Stimulated activated CD4-positive, alpha-beta T cell treated with anti-CD3 and anti-CD28 coated beads, Interleukin-12 subunit alpha, Interleukin-12 subunit beta, amount 100 ng/mL, for 24 hours (primary cell): ENCODE data around the gene CTNND2.

Experiments
- DNase-seq, 2 experiments: peaks; one replicate each; pipeline ENCODE4 v3.0.0-alpha.2; 2020; ENCODE audit warnings: low read depth in 2 of 2

The CTNND2 gene

DNA sequence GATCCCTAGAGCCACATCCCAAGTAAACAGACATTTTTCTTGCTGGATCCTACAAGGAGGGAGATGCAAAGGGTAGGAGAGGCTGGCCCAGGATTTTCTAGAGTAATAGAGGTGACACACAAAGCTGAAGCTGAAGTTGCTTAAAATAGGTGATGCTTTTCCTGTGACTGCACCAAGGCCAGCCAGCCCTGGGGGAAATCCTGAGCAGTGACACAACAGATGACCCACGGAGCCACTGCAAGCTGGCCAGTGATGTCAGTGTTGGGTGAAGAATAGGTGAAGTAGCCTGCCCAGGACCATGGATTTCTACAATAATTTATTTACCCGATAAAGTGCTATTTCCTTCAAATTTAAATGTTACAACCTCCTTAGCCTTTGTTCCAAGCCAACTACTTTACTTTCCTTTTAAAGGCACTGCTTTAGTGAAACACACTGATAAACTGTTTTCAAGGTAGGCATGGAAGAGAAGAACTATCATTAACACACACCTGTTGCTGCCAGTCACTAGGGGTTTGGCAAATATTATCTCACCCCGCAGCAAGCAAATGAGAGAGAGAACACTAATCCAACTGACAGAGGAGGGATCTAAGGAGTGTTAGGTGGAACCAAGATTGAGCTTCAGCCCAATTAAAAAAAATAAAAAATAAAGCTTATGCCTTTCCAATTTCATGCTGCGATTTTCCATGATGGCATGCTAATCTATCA is 123.5 kb downstream of the CTNND2 start:
- no peak for DNase-seq

DNA sequence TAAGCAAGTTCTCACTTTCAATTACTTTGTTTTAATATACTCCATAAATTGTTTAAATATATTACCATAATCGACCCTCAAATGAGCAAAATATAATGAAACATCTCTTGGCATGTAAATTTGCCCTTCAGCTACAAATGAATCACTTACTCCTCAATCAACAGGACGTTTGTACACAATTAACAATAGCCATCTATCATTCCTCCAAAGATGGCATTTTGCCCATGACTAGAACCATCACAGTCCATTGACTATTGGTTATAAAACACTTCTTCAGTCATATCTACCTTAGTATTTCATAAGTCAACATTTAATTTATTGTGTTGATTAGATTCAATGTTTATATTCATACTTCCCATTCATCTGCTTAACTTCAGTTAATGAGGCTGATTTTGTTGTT is 127.2 kb downstream of the CTNND2 start:
- DNase-seq, result no peak

DNA sequence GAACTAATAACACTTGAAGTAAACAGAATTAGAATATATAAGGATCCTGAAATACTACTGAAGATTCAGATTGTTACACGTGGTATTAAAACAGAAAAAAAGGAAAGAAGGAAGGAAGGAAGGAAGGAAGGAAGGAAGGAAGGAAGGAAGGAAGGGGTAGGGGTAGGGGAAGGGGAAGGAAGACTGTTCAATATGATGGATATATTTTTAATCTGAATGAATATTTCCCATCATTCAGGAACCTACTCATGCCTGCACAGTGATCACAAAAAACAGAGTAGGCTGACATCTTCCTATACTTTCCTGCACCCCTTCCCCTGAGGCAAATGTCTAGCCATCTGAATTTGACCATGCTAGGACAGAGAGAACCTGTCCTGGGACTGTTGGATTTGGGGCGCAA is 133.9 kb downstream of the CTNND2 start:
- DNase-seq, result no peak

DNA sequence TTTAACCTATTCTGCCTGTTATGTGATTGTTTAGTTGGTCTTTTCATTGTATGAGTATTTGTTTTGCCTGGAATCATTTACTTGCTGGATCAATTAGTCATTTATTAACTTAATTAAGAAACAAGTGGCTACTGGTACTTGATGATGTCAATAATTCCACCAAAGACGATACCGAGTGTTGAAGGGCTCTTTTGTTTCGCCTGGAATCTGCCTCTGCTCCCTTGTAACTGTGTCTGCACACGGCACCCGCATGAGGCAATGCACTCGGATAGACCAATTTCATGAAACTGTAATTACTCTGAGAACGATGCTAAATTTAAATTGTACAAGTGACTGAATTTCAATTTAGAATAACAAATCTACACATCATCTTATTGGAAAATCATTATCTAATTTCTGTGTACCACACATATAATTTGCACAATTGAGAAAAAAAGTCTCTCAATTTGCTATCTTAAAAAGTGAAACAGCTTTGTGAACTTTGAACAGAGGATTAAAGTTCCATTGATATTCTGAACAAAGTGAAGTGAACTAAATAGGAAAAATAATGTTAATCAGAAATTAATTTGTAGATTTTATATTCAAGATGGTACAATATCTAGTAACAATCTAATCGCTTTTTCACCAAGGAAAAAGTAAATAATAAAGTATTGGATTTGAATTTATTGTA is 143.2 kb downstream of the CTNND2 start:
- no peak for DNase-seq

DNA sequence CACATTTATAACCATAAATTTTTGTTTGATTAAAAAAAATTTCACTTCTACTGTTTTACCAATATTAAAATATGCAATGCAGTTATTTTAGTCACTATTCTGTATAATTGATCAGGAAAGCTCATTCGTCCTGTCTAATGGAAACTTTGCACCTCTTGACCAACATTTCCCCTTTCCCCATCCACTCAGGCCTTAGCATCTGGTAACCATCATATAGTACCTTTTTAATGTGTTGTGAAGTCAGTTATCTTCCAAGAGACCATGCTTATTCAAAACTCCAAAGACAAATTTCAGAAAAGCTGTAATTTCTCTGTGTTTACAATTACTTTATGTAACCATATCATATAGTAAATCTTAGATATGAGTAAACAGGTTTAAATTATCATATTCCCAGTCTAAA is 145.9 kb downstream of the CTNND2 start:
- no peak for DNase-seq

DNA sequence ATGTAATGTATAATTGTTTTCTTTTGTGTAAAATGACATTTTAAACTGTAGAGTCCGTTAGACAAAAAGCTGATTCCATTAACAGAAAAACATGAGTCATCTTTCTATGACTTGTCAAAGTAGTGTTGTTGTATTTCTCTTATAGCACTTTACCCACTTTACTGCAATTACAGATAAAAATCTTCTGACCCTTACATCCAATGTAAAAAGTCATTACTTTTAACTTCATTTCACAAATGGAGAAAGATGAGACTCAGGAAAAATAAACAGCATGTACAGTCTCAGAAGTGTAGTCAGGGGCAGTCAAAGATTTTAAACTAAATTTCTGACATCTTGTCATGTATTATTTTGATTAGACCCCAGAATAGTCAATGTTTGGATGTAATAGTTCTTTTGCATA is 146.6 kb downstream of the CTNND2 start:
- DNase-seq, result no peak

DNA sequence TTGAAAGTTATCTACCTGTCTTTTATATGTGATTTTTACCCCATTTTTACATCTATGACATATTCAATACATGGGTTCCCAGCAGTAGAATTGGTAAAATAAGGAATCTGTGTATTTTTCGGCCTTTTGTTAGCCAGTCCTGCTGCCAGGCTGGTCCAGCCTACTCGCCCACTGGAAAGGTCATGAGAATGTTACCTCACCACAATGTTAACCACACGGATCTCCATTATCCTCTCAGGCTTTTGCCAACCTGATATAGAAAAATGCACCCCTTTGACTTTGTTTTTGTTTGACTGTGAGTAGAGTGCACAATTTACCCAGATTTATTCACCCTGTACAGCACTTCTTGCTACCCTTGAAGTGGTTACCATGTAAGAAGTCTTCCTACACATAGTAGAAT is 167.2 kb downstream of the CTNND2 start:
- DNase-seq, result no peak

DNA sequence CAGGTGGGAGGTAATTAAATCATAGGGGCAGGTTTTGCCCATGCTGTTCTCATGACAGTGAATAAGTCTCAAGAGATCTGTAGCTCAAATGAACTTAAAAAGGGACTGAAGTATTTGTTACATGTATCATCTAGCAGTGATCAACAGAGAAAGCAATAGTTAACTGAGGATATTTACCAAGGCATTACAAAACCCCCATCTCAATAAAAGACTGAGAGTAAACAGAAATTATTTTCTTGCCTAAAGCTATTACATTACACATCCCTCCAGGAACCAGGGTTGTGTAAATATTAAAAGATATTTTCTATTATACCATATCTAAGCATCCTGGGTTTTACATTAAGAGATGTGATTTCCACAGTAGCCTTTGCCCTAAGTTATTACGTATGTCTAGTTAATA is 169.9 kb downstream of the CTNND2 start:
- DNase-seq, result no peak

DNA sequence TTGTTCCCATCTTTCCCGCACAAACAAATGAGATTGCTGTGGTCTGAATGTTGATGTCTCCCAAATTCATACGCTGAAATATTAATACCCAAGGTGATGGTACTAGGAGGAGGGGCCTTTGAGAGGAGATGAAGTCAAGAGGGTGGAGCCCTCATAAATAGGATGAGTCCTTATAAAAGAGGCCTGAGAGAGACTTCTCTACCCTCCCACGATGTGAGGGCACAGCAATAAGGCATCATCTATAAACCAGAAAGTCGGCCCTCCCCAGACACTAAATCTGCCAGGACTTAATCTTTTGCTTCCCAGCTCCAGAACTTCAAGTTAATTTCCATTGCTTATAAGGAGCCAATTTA is 170.4 kb downstream of the CTNND2 start:
- DNase-seq, result no peak

DNA sequence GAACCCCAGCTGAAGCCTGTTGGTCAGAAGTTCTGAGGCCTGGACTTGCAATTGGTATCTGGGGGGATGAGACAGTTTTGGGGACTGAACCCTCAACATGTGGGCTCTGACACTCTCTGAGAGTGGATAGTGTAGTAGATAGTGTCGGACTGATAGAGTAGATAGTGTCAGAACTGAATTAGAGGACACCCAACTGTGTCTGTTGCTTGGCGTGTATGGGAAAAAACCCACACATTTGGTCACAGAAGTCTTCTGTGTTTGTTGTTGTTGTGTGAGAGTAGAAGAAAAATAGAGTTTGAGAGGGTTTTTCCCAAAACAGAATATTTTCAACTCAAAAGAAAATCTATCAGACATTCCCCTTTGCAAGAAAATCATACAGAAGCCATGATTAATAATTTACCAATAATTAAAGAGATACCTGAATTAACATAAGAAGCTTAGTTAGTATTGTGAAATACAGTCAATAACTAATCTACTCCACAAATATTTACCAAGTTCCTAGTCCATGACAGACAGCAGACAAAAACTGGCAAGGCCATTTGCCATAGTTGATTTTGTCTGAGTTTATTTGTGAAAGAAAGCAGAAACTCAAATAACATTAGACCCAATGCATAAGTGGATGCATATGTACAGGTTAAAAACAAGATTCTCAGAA is 170.9 kb downstream of the CTNND2 start:
- DNase-seq, result no peak

DNA sequence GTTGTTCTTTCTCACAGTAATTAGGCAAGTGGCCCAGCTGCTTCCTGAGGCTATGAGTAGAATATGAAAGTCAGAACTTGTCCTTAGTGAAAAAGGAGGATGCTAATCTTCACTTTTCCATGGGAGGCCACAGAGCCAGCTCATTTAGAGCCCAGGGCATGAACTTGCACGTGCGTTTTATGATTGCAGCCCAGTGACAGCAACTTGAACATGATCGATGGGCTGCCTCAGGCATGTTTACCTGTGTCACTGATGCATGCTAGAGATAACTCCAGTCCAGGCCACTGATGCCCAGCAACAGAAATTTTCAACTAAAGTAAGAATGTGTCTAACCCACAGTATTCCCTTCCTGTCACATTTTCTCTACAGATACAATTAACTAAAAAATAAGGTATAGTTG is 179.3 kb downstream of the CTNND2 start:
- no peak for DNase-seq

DNA sequence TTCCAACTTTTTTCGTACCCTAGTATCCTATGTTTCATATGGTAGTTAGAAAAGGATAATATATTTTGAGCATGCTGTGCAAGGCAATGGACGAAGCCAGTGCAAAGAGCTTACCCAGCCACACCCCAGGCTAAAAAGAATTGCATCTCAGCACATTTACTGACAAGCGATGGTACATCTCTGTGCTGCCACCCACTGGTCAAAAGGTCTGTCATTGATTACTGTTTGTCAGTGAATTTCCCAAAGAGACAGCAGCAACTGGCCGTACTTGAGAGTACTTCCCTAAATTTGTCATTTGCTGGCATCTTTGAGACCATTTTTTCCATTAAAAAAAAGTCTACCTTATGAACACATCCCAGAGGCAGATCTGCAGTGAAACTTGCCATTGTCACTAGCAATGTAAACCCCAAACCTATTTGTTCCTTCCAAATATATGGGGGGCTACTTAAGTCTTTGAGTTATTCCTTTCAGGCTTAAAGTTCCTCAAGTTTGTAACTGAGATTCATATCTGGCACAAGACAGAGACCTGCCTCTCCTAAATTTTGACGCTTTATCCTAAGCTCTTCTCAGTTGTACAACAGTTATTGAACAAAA is 184.3 kb downstream of the CTNND2 start:
- peak in 1 of 2 experiments; percentile 8 for DNase-seq

DNA sequence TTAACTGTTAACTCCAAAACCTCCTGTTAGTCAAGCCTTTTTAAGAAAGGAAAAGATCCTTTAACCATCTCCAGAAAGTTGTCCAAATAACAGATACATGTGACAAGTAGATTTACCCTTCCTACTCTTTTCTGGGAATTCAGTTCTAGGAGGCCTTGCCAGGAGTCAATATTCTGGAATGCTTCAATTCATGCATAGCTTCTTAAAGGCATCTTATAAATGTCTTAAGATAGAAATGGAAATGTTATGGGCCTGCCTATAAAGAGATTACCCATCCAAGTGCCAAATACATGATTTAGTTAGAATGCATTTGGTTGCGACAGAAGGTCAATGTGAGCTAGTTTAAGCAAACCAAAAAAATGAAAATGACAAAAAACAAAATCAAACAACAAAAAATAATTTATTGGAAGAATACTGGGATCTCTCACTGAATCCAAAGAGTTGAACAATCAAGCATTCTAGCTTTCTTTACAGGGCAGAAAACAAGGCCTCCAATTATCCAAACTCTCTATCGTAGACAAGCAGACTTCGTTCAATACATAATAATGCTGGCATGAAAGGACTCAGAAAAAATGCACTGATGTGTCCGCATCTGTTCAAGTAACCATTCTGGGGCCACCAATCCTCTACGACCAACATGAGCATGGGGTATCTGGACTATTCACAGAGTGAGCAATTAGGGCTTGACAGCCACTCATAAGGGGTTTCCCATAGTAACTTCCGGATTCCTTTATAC is 188.6 kb downstream of the CTNND2 start:
- no peak for DNase-seq

DNA sequence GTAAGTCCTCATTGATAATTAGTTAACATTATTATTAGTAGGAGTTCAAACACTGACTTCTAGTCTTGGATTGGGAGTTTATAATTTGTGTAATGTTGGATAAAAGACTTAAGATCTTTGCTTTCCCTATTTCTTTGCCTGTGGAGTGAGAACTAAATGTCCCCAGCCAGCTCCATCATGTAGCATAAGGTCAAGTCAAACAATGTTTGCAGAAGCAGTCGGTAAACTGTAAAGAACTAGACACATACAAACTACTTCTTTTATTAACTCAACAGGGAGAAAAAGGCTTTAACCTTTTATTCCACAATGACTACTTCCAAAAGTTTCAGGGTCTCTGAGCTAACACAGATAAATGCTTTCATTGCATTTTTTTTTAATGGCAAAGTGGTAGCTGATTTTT is 192.3 kb downstream of the CTNND2 start:
- DNase-seq, result no peak

DNA sequence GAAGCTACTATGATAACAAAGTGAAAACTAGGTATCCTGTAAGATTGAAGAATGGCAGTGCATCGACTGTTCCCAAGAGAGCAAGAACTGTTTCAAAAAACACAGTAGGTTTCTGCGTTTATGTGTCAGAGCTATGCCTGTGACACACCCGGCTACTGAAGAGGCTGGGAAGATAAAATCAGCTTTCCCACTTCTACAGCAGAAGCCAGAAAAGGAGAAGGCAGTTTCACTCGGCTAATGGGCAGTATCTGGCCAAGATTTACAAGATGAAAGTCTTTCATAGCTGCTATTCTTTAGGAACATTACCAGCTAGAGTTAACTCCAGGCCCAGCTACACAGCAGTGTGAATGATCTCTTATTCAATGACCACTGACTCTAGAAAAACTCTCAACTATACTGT is 195.2 kb downstream of the CTNND2 start:
- DNase-seq, result no peak

DNA sequence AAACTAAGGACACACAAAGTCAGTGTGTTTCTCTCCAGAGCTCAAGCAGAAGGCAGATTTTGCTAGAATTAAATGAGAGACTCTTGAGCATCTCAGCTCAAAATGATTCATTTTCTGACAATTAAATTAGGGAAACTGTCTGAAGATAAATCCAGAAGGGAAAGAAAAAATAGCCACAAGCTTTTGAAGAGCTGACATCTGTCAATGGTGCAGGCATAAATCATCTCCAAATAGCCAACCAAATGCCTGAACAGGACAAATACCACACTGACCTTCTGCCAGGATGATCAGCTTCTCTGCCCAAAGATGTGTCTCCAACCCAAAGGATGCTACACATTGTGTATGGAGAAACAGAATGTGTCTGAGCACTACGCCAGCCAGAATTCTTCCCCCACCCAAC is 199.3 kb downstream of the CTNND2 start:
- DNase-seq, result no peak

DNA sequence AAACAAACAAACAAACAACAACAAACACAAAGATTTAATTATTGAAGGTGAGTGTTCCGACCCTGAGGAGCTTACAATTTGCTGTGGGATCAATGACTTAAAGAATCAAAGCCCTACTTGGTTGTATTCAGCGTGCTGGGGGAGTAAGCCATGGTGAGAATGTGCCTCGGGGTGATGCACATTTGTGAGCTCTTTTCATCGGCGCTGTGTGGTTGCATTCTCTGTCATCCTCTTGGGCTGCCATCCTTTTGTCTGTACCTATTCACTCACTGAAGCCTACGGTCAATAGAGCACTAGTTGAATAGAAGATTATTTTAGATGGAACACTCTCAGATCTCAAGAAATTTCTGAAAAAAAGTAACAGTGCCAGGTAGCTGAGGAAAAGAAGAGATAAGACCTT is 203.9 kb downstream of the CTNND2 start:
- DNase-seq, result no peak

DNA sequence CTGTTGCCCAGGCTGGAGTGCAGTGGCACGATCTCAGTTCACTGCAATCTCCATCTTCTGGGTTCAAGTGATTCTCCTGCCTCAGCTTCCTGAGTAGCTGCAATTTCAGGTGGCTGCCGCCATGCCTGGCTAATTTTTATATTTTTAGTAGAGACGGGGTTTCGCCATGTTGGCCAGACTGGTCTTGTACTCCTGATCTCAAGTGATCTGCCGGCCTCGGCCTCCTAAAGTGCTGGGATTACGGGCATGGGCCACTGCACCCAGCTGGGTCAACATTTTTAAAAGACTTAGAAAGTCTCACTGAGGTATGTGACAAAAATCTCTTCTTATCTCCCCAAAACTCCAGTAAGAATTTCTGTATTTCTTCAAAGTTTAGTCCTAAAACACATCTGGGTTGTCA is 211.6 kb downstream of the CTNND2 start:
- no peak for DNase-seq

DNA sequence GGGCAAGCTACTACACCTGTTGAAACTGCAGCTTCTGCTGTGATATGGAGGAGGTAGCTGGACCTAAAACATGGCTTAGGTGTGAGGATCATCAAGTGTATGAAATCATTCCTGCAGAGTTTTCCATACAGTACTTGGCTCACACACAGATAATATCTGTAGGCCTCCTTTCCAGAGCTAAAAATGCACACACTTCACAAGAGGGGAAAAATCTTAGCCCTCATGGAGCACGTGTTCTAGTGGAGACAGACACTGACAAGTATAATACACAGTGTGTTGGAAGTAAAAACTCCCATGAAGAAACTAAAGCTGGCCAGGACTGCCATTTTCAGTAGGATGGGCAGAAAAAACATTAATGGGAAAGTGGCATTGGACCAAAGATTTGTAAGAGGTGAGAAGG is 216.7 kb downstream of the CTNND2 start:
- DNase-seq, result no peak

DNA sequence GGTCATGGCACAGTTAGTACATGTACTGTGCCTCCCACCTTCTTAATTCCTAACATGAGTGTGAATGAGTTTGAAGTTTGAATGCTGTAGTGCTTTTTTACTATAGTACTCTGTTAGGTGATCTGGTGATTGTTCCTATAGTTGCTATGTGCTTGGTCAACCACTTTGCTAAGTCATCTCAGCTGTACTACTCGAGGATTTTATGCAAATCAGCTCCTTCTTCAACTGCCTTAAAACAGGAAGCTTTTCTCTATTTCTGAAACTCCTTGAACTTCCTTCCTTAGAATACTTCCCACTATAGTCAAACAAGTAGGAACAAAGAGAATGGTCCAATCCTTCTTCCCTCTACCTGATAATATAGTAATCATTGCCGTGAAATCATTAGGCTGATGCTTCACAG is 219.6 kb downstream of the CTNND2 start:
- DNase-seq, result no peak

DNA sequence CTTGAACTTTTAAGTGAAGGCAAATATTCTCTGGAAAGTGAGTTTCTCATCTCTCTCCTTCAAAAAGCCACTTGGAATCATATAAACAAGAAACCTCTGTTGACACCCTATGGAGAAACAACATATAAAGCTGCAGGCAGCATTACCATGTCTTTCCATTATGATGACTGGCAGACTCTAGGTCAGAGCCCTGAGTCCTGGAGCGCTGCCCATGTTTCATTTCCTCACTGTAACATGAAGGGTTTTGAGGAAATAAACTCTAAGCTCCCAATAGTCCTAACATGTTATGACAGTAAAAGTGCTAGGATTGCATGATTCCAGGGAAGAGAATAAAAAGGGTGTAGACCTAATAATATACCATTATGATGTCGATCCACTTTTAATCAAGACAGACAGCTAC is 220.6 kb downstream of the CTNND2 start:
- DNase-seq, result no peak

DNA sequence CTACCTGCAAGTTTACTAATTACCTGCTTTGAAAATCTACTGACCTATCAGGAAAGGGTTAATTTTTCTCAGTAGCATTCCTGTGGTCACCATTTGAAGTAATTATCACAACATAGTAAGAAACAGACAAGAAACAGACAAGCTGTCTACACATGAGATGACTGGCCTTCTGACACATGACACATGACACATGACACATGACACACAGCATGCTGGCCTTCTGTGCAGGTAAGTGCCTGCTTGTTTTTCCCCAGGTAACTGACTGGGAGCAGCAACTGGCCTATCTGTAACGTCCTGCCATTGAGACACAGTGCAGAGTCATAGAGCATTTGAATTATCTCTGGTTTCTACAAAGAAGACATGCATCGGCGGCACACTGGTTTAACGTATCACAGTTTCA is 222.4 kb downstream of the CTNND2 start:
- DNase-seq, result no peak
